ENCODE measurements around the gene CCDC12. TPM values are rescaled to one million over a fixed set of nuclear protein-coding genes. Genes with fewer than 3 reads are reported as not detected.

Gene CCDC12
- 10 to 100 TPM; 55.0 to 56.7 TPM for total RNA-seq

DNA sequence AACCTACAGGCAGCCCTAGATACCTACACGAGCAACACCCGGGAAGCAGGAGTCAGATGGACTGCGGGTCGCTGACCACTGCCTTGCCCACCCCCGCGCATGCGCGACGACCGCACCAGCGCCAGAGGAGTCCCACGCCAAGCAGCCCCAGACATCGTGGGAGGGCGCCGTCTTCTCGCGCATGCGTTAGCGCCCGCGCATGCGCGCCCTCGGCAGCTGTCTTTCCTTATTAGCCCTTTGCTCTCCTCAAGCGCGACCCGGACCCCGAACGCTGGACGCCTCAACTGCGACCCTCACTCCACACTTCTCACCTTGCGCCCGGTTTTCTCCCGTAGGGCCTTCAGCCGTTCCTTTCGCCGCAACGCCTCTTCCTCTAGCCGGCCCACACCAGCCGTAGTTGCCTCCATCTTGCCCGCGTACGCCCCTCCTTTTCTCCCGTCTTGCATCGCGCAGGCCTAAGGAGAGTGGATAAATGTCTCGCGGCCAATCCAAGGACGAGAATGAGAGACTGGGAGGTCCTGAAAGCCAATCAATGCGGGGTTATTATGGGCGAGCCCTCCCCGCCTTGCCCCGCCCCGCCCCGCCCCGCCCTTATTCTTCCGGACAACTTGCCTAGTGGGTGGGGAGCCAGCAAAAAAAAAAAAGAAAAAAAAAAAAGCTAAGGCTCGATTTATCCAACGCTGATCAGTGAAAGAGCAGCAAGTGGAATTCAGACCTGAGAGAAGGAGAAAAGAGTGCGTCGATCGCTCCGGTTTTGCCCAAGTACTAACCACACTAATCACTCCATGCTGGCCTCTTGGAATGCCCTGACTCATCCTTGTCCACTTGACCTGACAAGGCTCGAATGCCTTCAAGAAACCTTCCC lies at the start of gene CCDC12:
Gene CCDC12, minus strand, starts transcription at position 420 of the 865 bp plus-strand sequence. Its CDS starts 13 bp downstream, at position 407.
- DNase-seq: peak; percentile 96
- peaks cover 64% of the 10 kb centered on the region for H3K4me1 Mint-ChIP-seq
- CTCF ChIA-PET: interaction anchor here (0.7 to 1.4 kb wide), 2 partner anchors 9 to 30 kb away, joined by 3 to 4 read pairs; no protein-coding TSS in a partner anchor
- POLR2A ChIA-PET: interaction anchor here (0.6 to 7.7 kb wide), 14 partner anchors 8 to 404 kb away, joined by 3 to 64 read pairs (median 5); partner anchors contain the start of genes PTPN23 and SETD2
- no peaks in the 10 kb centered on the region for H3K9me3 Mint-ChIP-seq
- H3K27me3 Mint-ChIP-seq: no peaks in the 10 kb centered on the region
- H3K4me3 Mint-ChIP-seq: peak within 1 kb of the TSS; percentile 99
- peak within 1 kb of the TSS; percentile 93 for H3K27ac Mint-ChIP-seq
- peaks cover 38% of the 10 kb centered on the region for H3K36me3 Mint-ChIP-seq (ENCODE audit: low read depth)

DNA sequence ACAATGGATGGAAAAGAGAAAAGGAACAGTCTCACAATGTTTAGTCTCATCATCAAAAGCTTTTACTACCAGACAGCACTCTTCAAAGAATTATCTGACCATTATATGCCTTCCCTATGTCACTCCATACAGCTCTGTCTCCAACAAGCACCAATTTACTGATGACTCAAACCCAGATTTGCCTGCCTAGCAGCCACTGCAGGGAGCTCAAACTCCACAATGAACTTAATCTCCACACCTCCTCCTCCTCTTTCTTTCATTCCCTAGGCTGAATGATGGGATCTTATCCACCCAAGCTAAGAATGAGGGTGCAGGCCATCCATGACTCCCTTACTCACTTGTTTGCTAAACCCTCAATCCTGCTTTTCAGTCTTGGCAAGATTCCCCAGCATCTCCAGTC lies 48.4 kb upstream of the CCDC12 start:
- peaks cover 21% of the 10 kb centered on the region for H3K36me3 Mint-ChIP-seq (ENCODE audit: low read depth)
- no peak overlapping the region for H3K4me3 Mint-ChIP-seq
- H3K27ac Mint-ChIP-seq: no peak overlapping the region
- H3K9me3 Mint-ChIP-seq: no peaks in the 10 kb centered on the region
- POLR2A ChIA-PET: no interaction called here
- peaks cover 24% of the 10 kb centered on the region for H3K4me1 Mint-ChIP-seq
- CTCF ChIA-PET: no interaction called here
- DNase-seq: no peak
- H3K27me3 Mint-ChIP-seq: no peaks in the 10 kb centered on the region

DNA sequence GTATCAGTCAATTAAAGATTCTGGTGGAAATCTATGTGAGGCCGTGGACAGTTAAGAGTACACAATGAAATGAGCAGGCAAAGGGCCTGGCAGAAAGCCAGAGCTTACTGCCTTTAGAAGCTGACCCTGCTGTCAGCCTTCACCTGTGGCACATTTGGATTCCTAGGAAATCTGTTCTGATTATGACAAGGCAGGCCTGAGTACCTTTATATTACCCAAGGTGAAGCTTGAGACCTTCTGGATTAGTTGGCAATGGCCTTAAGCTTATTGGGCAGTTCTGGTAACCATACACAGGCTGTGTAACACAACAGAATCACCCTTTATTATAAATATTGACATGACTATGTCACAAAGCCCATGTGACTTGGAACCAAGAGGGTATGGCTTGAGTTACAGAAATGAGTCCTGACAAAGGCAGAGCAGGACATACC lies 46.1 kb upstream of the CCDC12 start:
- ChIA-PET POLR2A (interaction anchor here (1.0 to 1.2 kb wide), 2 partner anchors 16 to 43 kb away, joined by 3 read pairs; partner anchors contain the start of gene NBEAL2), CTCF (interaction anchor here (0.8 kb wide), 1 partner anchor 301 kb away, joined by 3 read pairs; no protein-coding TSS in a partner anchor)
- H3K36me3 Mint-ChIP-seq (ENCODE audit: low read depth): peaks cover 24% of the 10 kb centered on the region
- no peak overlapping the region for H3K27ac Mint-ChIP-seq
- H3K4me1 Mint-ChIP-seq: peaks cover 44% of the 10 kb centered on the region
- H3K4me3 Mint-ChIP-seq: no peak overlapping the region
- no peaks in the 10 kb centered on the region for H3K27me3 Mint-ChIP-seq
- DNase-seq: no peak
- H3K9me3 Mint-ChIP-seq: no peaks in the 10 kb centered on the region

DNA sequence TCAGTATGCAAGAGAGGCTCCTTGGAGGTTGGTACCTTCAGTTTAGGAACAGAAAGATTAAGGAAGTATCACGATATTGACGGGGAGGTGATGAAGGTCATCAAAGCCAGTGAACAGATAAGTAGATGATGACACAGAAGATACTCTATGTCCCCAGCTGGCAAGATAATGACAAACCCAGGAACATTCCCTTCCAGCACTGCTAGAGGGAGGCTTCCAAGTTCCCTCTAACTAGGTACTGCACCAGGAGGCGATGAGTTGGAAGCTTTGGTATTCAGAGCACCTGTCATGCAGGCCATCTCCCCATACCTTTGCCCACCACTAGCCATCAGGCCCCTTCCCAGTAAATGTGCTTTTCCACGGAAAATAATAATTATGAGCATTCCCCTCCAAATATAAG lies 43.8 kb upstream of the CCDC12 start:
- POLR2A ChIA-PET: interaction anchor here (1.3 to 2.5 kb wide), 6 partner anchors 9 to 89 kb away, joined by 4 to 24 read pairs (median 4); no protein-coding TSS in a partner anchor
- Mint-ChIP-seq H3K27me3 (no peaks in the 10 kb centered on the region), H3K4me1 (peaks cover 60% of the 10 kb centered on the region)

DNA sequence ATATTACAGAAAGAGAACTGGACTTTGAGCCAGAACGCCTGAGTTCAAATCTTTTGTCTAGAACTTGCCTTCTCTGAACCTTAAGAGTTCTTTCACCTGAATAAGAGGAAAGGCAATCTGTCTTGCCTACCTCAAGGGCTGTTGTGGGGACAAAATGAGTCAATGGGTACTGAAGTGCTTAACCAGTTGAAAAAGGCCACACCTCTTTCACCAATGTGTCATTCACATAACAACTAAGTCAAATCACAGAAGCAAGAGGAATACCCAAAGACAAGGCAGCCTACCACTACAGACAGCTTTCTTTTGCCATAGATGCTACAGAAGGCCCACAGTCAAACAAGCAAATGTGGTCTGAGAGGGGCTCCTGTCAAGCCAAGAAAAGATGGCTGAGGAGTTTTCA lies 42.7 kb upstream of the CCDC12 start:
- ChIA-PET CTCF (interaction anchor here (1.2 kb wide), 1 partner anchor 9 kb away, joined by 3 read pairs; no protein-coding TSS in a partner anchor), POLR2A (interaction anchor here (1.2 to 3.2 kb wide), 7 partner anchors 11 to 145 kb away, joined by 4 to 24 read pairs (median 5); partner anchors contain the start of genes NBEAL2 and SETD2)
- Mint-ChIP-seq H3K27me3 (no peaks in the 10 kb centered on the region), H3K27ac (peak overlapping the region; percentile 69), H3K4me1 (peaks cover 58% of the 10 kb centered on the region), H3K36me3 (ENCODE audit: low read depth) (peaks cover 36% of the 10 kb centered on the region), H3K9me3 (no peaks in the 10 kb centered on the region), H3K4me3 (no peak overlapping the region)
- DNase-seq: peak; percentile 47

More for the DNA sequence above, 43.8 kb upstream of the CCDC12 start:
- H3K27ac Mint-ChIP-seq: peak overlapping the region; percentile 69
- CTCF ChIA-PET: interaction anchor here (1.2 kb wide), 1 partner anchor 8 kb away, joined by 3 read pairs; no protein-coding TSS in a partner anchor
- no peaks in the 10 kb centered on the region for H3K9me3 Mint-ChIP-seq
- no peak for DNase-seq
- H3K4me3 Mint-ChIP-seq: no peak overlapping the region
- peaks cover 31% of the 10 kb centered on the region for H3K36me3 Mint-ChIP-seq (ENCODE audit: low read depth)

GRCh38 chr3:47018269-47018611 lies 41.7 kb upstream of the CCDC12 start:
- DNase-seq: no peak
- no peaks in the 10 kb centered on the region for H3K27me3 Mint-ChIP-seq
- peak overlapping the region; percentile 69 for H3K27ac Mint-ChIP-seq
- H3K36me3 Mint-ChIP-seq (ENCODE audit: low read depth): peaks cover 41% of the 10 kb centered on the region
- H3K4me1 Mint-ChIP-seq: peaks cover 58% of the 10 kb centered on the region
- ChIA-PET POLR2A (interaction anchor here (1.5 to 3.2 kb wide), 2 partner anchors 12 to 146 kb away, joined by 3 to 13 read pairs; partner anchors contain the start of gene SETD2), CTCF (interaction anchor here (1.6 kb wide), 1 partner anchor 403 kb away, joined by 3 read pairs; no protein-coding TSS in a partner anchor)
- no peaks in the 10 kb centered on the region for H3K9me3 Mint-ChIP-seq
- H3K4me3 Mint-ChIP-seq: no peak overlapping the region

DNA sequence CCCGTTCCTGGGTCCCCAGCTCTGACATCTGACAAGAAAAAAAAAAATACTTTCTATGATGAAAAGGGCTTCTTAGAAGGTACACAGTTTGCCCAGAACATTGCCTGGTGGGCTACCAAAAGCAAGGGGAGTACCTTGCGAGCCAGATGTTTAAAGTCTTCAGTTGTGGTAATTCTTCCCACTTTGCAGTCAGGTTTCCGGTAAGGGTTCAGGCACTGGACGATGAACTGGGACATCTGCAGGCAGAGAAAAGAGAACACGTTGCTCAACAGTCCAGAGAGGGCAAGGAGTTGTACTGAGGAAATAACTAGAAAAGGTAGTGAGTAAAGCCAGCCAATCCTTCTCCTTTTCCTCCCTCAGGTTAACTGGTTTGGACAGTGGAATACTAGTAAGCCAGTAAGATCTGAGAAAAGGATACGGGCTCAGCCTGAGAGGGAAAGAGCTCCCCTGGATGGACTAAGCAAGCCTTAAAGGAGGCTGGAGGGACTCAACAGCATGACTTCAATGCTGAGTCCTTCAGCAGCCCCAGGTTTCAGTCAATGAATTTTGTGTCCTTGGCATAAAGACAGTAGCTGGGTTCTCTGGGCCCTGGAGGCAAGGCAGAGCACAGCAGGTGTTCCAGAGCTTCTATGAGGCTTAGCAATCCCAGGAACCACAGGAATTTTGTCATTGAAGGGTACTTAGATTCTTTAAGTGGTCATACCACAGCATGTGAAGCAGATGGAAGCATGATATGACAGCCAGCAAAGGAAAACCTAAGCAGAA lies 41.1 kb upstream of the CCDC12 start:
- no peaks in the 10 kb centered on the region for H3K27me3 Mint-ChIP-seq
- no peak overlapping the region for H3K4me3 Mint-ChIP-seq
- ChIA-PET CTCF (interaction anchor here (1.6 kb wide), 1 partner anchor 403 kb away, joined by 3 read pairs; no protein-coding TSS in a partner anchor), POLR2A (interaction anchor here (0.9 to 3.2 kb wide), 6 partner anchors 10 to 146 kb away, joined by 3 to 13 read pairs (median 4); partner anchors contain the start of gene SETD2)
- no peak for DNase-seq
- H3K36me3 Mint-ChIP-seq (ENCODE audit: low read depth): peaks cover 41% of the 10 kb centered on the region
- H3K27ac Mint-ChIP-seq: peak overlapping the region; percentile 80
- no peaks in the 10 kb centered on the region for H3K9me3 Mint-ChIP-seq
- peaks cover 58% of the 10 kb centered on the region for H3K4me1 Mint-ChIP-seq

DNA sequence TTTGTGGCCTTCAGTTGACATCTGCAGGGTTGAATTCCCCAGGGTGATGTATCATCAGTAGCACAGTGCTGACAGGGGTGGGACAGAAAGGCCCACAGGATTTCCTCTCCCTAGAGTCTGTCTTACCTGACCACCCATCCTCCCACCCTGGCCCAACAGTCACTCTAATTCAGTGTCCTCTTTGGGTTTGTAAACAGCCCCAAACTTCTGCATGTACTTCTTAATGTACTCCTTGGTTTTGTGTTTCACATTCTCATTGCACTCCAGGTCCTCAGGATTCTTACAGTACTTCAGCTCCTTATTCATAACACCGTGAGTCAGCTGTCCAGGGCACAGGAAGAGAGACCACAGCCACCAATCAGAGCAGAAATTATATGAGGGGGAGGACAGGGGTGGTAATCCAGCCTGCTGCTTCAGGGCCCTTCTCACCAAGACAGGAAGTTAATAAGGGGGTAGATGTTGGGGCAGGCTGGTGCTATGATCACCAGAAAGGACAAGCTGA lies 40.4 kb upstream of the CCDC12 start:
- Mint-ChIP-seq H3K27me3 (no peaks in the 10 kb centered on the region), H3K4me3 (no peak overlapping the region), H3K36me3 (ENCODE audit: low read depth) (peaks cover 41% of the 10 kb centered on the region), H3K4me1 (peaks cover 58% of the 10 kb centered on the region), H3K27ac (peak overlapping the region; percentile 80), H3K9me3 (no peaks in the 10 kb centered on the region)
- POLR2A ChIA-PET: interaction anchor here (0.9 to 3.2 kb wide), 7 partner anchors 10 to 147 kb away, joined by 3 to 13 read pairs (median 3); partner anchors contain the start of gene SETD2
- CTCF ChIA-PET: no interaction called here
- peak; percentile 62 for DNase-seq

- no peak for DNase-seq
- Mint-ChIP-seq H3K27ac (peak overlapping the region; percentile 80), H3K9me3 (no peaks in the 10 kb centered on the region), H3K4me3 (no peak overlapping the region), H3K4me1 (peaks cover 61% of the 10 kb centered on the region), H3K36me3 (ENCODE audit: low read depth) (peaks cover 43% of the 10 kb centered on the region), H3K27me3 (no peaks in the 10 kb centered on the region)
- POLR2A ChIA-PET: interaction anchor here (0.9 to 3.2 kb wide), 8 partner anchors 9 to 148 kb away, joined by 3 to 13 read pairs (median 4); partner anchors contain the start of gene SETD2
- CTCF ChIA-PET: no interaction called here
Observed at GRCh38 chr3:47016086-47016933, 39.8 kb upstream of the CCDC12 start.

DNA sequence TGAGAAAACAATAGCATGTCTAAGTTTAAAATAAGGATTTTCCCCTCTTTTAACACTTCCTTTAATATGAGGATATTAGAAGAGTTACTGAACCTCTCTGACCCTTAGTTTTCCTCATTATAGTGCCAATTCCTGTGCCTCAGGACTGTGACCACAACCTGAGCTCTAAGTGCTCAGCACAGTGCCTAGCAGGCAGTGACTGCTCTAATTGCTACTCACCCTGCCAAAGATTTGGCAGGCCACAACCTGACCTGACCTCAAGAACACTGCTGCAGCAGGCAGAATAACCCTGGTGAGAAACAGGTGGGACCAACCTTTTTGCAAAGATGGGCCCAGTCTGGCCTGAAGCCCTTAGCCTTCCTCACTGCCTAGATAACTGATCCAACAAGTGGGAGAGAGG lies 38.6 kb upstream of the CCDC12 start:
- peak overlapping the region; percentile 60 for H3K27ac Mint-ChIP-seq

DNA sequence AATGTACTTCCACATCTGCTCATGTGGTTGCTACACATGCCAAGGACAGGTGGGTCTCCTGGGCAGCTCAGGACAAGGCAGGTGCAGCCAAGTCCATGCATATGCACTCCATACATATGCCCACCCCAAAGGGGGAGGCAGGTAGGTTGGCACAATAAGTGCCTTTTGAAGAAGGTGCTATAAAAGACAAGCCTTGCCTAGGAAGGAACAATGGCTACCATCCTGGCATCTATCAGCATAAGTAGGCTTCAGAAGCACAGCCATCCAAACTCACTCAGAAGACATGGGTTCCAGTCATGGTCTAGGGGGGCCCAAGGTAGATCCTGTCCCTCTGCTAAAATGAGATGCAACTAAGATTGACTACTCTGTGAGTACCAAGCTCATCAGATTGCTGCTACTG lies 37.5 kb upstream of the CCDC12 start:
- CTCF ChIA-PET: no interaction called here
- Mint-ChIP-seq H3K9me3 (no peaks in the 10 kb centered on the region), H3K4me3 (no peak overlapping the region), H3K27ac (no peak overlapping the region), H3K4me1 (peaks cover 47% of the 10 kb centered on the region), H3K36me3 (ENCODE audit: low read depth) (peaks cover 51% of the 10 kb centered on the region), H3K27me3 (no peaks in the 10 kb centered on the region)
- POLR2A ChIA-PET: interaction anchor here (1.0 to 2.1 kb wide), 3 partner anchors 8 to 34 kb away, joined by 3 to 5 read pairs (median 4); partner anchors contain the start of gene NBEAL2
- no peak for DNase-seq

More for the DNA sequence above, 38.6 kb upstream of the CCDC12 start:
- peak; percentile 15 for DNase-seq
- H3K36me3 Mint-ChIP-seq (ENCODE audit: low read depth): peaks cover 51% of the 10 kb centered on the region
- H3K9me3 Mint-ChIP-seq: no peaks in the 10 kb centered on the region
- POLR2A ChIA-PET: interaction anchor here (1.2 to 2.1 kb wide), 3 partner anchors 9 to 148 kb away, joined by 3 to 5 read pairs (median 4); partner anchors contain the start of genes NBEAL2 and SETD2
- CTCF ChIA-PET: no interaction called here
- no peaks in the 10 kb centered on the region for H3K27me3 Mint-ChIP-seq
- H3K4me1 Mint-ChIP-seq: peaks cover 57% of the 10 kb centered on the region
- no peak overlapping the region for H3K4me3 Mint-ChIP-seq
